Measurements from ENCODE around the gene ALG12.

ALG12 gene

GRCh38 chr22:49913026-49913425, 5.2 kb downstream of the ALG12 start:
- no peak for DNase-seq (ENCODE audit: low read depth, low spot score)

GRCh38 chr22:49911881-49912625, 6.2 kb downstream of the ALG12 start:
- DNase-seq (ENCODE audit: low read depth, low spot score) = no peak

GRCh38 chr22:49910229-49911155, 7.7 kb downstream of the ALG12 start:
- no peak for DNase-seq (ENCODE audit: low read depth, low spot score)

- no peak for DNase-seq (ENCODE audit: low read depth, low spot score)
Observed at GRCh38 chr22:49909476-49910205, 8.6 kb downstream of the ALG12 start.

GRCh38 chr22:49907807-49908206, 10.4 kb downstream of the ALG12 start:
- no peak for DNase-seq (ENCODE audit: low read depth, low spot score)

GRCh38 chr22:49906799-49907290, 11.4 kb downstream of the ALG12 start:
- no peak for DNase-seq (ENCODE audit: low read depth, low spot score)

GRCh38 chr22:49906071-49906798, 12.0 kb downstream of the ALG12 start:
- DNase-seq (ENCODE audit: low read depth, low spot score) = no peak

- DNase-seq (ENCODE audit: low read depth, low spot score) = no peak
Observed at GRCh38 chr22:49905465-49905864, 12.8 kb downstream of the ALG12 start.

- no peak for DNase-seq (ENCODE audit: low read depth, low spot score)
Observed at GRCh38 chr22:49904040-49904369, 14.2 kb downstream of the ALG12 start.

- DNase-seq (ENCODE audit: low read depth, low spot score) = no peak
Observed at GRCh38 chr22:49903322-49904039, 14.8 kb downstream of the ALG12 start.

- DNase-seq (ENCODE audit: low read depth, low spot score) = no peak
Observed at GRCh38 chr22:49901457-49901856, 16.8 kb downstream of the ALG12 start.

- no peak for DNase-seq (ENCODE audit: low read depth, low spot score)
Observed at GRCh38 chr22:49900441-49901230, 17.6 kb downstream of the ALG12 start.

GRCh38 chr22:49899530-49899929, 18.7 kb downstream of the ALG12 start:
- DNase-seq (ENCODE audit: low read depth, low spot score) = no peak

GRCh38 chr22:49897015-49897684, 21.1 kb downstream of the ALG12 start:
- no peak for DNase-seq (ENCODE audit: low read depth, low spot score)

GRCh38 chr22:49896201-49896600, 22.0 kb downstream of the ALG12 start:
- DNase-seq (ENCODE audit: low read depth, low spot score) = no peak

GRCh38 chr22:49894322-49895054, 23.8 kb downstream of the ALG12 start:
- DNase-seq (ENCODE audit: low read depth, low spot score) = no peak

- DNase-seq (ENCODE audit: low read depth, low spot score) = no peak
Observed at GRCh38 chr22:49893025-49893424, 25.2 kb downstream of the ALG12 start.

GRCh38 chr22:49892226-49892899, 25.9 kb downstream of the ALG12 start:
- no peak for DNase-seq (ENCODE audit: low read depth, low spot score)

Measured in smooth muscle cell of the brain vasculature (primary cell).